Endothelial cell (in vitro differentiated cells): ENCODE measurements around the gene PAM. TPM values are rescaled to one million over a fixed set of nuclear protein-coding genes. Genes with fewer than 3 reads are reported as not detected.

Experiments
- DNase-seq: peaks from one replicate; pipeline ENCODE4 v3.0.0; 2021; ENCODE audit warnings: low spot score
- H3K27ac Mint-ChIP-seq: one replicate; pipeline ENCODE4 v1.8.0; 2021; ENCODE audit warnings: mixed read lengths, inconsistent platforms; ENCODE audit not compliant: unreplicated experiment
- H3K27me3 Mint-ChIP-seq: one replicate; pipeline ENCODE4 v1.8.0; 2021; ENCODE audit warnings: mild to moderate bottlenecking, moderate library complexity, mixed read lengths, inconsistent platforms; ENCODE audit not compliant: unreplicated experiment
- H3K36me3 Mint-ChIP-seq: one replicate; pipeline ENCODE4 v1.8.0; 2021; ENCODE audit warnings: mild to moderate bottlenecking, low read depth, mixed read lengths, inconsistent platforms; ENCODE audit not compliant: unreplicated experiment
- H3K4me1 Mint-ChIP-seq: one replicate; pipeline ENCODE4 v1.8.0; 2021; ENCODE audit warnings: mild to moderate bottlenecking, mixed read lengths, inconsistent platforms; ENCODE audit not compliant: unreplicated experiment
- H3K4me3 Mint-ChIP-seq: one replicate; pipeline ENCODE4 v1.8.0; 2021; ENCODE audit warnings: mild to moderate bottlenecking, mixed read lengths, inconsistent platforms; ENCODE audit not compliant: unreplicated experiment
- H3K9me3 Mint-ChIP-seq: one replicate; pipeline ENCODE4 v1.8.0; 2021; ENCODE audit warnings: mixed read lengths, inconsistent platforms; ENCODE audit not compliant: unreplicated experiment
- total RNA-seq: library from RNA; stranded (reverse); fragmentation: NEBNext Ultra II Directional; extraction: Animal tissue kit (Norgen Biotek cat#: 25700); gene quantifications from one replicate; pipeline ENCODE4 v1.2.1, GENCODE V29; 2021; ENCODE audit not compliant: unreplicated experiment
- TF ChIP-seq, protein P1 (sequence below): fragments of 200-600 bp; sonication (generic); IDR thresholded peaks from one replicate; pipeline ENCODE4 v1.5.0; 2021; ENCODE audit warnings: antibody characterized with exemption; ENCODE audit not compliant: unreplicated experiment

Gene PAM
- total RNA-seq, 1 donor from 2014 or later, result 255 TPM

DNA sequence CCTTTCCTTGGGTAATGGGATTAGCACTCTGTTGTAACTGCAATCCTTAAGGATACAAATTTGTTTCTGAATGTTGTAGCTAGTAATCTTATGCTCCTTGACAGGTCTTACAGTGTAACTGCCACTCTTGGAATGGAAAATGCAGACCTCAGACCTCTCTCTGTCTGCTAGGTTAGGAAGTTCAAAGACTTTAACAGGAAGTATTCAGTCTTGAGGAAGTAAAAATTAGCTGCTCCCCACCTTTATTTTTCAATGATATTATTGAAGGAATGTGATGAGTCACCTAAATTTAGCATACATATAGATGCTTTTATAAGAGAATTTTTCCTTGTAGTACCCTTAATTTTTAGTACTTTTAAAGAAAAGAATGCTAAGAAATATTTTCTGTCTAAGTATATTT, 71.5 kb downstream of the PAM start:
- DNase-seq, result no peak
- no peaks in the 10 kb centered on the region for H3K36me3 Mint-ChIP-seq
- H3K27me3 Mint-ChIP-seq, result no peaks in the 10 kb centered on the region
- TF ChIP-seq, protein P1, sequence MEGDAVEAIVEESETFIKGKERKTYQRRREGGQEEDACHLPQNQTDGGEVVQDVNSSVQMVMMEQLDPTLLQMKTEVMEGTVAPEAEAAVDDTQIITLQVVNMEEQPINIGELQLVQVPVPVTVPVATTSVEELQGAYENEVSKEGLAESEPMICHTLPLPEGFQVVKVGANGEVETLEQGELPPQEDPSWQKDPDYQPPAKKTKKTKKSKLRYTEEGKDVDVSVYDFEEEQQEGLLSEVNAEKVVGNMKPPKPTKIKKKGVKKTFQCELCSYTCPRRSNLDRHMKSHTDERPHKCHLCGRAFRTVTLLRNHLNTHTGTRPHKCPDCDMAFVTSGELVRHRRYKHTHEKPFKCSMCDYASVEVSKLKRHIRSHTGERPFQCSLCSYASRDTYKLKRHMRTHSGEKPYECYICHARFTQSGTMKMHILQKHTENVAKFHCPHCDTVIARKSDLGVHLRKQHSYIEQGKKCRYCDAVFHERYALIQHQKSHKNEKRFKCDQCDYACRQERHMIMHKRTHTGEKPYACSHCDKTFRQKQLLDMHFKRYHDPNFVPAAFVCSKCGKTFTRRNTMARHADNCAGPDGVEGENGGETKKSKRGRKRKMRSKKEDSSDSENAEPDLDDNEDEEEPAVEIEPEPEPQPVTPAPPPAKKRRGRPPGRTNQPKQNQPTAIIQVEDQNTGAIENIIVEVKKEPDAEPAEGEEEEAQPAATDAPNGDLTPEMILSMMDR, result no peak
- H3K4me3 Mint-ChIP-seq, result no peak overlapping the region
- H3K27ac Mint-ChIP-seq, result no peak overlapping the region
- H3K9me3 Mint-ChIP-seq, result no peaks in the 10 kb centered on the region
- no peaks in the 10 kb centered on the region for H3K4me1 Mint-ChIP-seq

DNA sequence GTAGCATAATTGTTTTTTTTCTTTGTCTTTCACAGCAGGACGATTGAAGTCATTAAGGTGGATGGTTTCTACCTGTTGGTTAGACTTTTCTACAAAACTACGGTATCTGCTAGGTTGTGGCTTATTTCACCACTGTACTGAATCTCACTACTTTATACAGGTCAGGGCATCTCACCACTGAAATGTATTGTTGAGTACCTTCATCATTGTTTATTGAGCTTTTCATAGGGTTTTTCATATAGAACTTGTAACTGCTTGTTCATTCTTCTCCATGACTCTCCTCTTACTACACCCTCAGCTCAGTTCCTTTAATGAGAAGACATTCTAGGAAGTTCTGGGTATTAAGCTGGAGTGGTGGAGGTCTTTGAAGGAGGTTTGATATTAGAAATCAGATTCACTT, 75.1 kb downstream of the PAM start:
- Mint-ChIP-seq H3K27me3 (no peaks in the 10 kb centered on the region), H3K4me1 (no peaks in the 10 kb centered on the region), H3K27ac (no peak overlapping the region), H3K36me3 (no peaks in the 10 kb centered on the region), H3K9me3 (no peaks in the 10 kb centered on the region), H3K4me3 (no peak overlapping the region)
- TF ChIP-seq, protein P1, result no peak
- DNase-seq, result no peak

DNA sequence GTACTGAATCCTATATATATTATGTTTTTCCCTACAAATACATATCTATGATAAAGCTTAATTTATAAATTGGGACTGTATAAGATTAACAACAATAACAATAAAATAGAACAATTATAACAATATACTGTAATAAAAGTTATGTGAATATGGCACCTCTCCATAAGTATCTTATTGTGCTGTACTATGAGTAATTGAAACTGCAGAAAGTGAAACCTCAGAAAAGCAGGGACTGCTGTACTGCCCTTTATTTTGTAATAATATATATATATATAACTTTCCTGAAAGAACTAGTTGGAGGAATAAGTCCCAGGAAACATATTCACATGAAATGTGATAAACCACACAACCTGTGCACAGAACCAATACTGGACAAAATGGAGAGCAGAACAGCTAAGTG, 77.3 kb downstream of the PAM start:
- Mint-ChIP-seq H3K36me3 (no peaks in the 10 kb centered on the region), H3K27me3 (no peaks in the 10 kb centered on the region), H3K27ac (no peak overlapping the region), H3K9me3 (no peaks in the 10 kb centered on the region), H3K4me1 (no peaks in the 10 kb centered on the region), H3K4me3 (no peak overlapping the region)
- DNase-seq, result no peak
- TF ChIP-seq, protein P1, result no peak

DNA sequence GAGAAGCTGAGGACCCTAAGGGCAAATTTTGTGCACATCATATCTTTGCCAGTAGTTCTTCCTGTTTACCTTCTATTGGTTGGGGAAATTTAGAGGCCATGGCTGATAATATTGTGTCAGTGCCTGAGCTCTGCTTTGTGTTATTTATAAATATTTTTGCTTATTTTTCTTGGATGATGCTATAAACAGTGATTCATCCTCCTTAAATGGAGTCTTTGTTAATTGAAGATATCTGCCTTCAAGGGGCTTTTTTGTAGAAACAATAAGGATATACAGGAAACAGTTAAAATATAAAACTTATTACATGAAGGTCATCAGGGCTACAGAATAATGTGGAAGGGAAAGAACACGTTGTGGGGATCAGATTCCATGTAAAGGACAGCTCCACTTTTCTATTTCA, 78.0 kb downstream of the PAM start:
- no peaks in the 10 kb centered on the region for H3K36me3 Mint-ChIP-seq
- DNase-seq, result no peak
- no peak overlapping the region for H3K4me3 Mint-ChIP-seq
- no peak overlapping the region for H3K27ac Mint-ChIP-seq
- H3K9me3 Mint-ChIP-seq, result no peaks in the 10 kb centered on the region
- TF ChIP-seq, protein P1, result no peak
- H3K27me3 Mint-ChIP-seq, result no peaks in the 10 kb centered on the region
- H3K4me1 Mint-ChIP-seq, result no peaks in the 10 kb centered on the region

DNA sequence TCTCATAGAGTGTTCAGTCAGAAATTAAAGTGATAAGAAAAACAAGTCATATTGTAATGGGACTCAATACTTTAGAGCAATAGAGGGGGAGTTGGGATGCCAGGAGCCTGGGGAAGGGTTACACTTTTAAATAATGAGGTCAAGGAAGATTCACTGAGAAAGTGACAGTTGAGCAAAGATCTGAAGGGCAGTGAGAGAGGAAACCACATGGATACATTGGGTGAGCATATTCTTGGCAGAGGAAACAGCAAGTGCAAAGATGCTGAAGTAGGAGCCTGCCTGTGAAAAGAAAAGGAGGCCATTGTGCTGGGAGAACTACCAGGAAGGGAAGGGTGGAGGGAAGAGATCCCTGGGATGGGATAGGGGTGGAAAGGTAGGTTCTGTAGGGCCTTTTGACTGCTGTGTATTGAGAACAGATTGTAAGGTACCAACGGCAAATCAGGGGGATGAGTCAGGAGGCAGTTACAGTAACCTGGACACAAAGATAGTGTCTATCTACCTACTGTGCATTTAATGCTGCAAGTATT, 79.4 kb downstream of the PAM start:
- Mint-ChIP-seq H3K9me3 (no peaks in the 10 kb centered on the region), H3K4me3 (no peak overlapping the region), H3K4me1 (no peaks in the 10 kb centered on the region), H3K27ac (no peak overlapping the region), H3K27me3 (no peaks in the 10 kb centered on the region), H3K36me3 (no peaks in the 10 kb centered on the region)
- TF ChIP-seq, protein P1, result no peak
- no peak for DNase-seq
